ENCODE results near the gene PSMC4. TPM values are rescaled to one million over a fixed set of nuclear protein-coding genes. Genes with fewer than 3 reads are reported as not detected.

Gene PSMC4
- total and polyA plus RNA-seq, 2 experiments from 2014 or later = 101 to 126 TPM

DNA sequence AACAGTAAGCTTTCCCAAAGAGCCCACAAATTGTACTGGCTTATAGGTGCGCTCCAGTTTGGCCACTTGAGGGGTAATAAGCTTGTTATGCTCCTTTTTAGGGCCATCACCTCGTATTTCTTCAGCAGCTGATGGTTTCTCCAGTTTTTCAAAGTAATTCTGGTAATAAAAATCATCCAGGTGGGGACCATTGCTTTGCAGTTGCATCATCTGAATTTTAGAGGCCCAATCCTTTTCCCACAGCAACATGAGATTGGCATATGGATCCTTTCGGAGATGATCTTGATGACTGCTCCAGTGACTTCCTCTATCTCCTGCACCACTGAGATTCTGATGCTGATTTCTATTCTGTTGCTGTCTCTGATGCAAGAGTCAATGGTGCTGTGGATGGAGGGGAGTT lies 53.0 kb downstream of the PSMC4 start:
- TF ChIP-seq, protein P1, sequence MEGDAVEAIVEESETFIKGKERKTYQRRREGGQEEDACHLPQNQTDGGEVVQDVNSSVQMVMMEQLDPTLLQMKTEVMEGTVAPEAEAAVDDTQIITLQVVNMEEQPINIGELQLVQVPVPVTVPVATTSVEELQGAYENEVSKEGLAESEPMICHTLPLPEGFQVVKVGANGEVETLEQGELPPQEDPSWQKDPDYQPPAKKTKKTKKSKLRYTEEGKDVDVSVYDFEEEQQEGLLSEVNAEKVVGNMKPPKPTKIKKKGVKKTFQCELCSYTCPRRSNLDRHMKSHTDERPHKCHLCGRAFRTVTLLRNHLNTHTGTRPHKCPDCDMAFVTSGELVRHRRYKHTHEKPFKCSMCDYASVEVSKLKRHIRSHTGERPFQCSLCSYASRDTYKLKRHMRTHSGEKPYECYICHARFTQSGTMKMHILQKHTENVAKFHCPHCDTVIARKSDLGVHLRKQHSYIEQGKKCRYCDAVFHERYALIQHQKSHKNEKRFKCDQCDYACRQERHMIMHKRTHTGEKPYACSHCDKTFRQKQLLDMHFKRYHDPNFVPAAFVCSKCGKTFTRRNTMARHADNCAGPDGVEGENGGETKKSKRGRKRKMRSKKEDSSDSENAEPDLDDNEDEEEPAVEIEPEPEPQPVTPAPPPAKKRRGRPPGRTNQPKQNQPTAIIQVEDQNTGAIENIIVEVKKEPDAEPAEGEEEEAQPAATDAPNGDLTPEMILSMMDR (IDR thresholded peaks at IDR 0.05; ENCODE audit: low read depth, low read length) = no peak
- H3K27ac ChIP-seq = no peak overlapping the region
- no peaks in the 10 kb centered on the region for H3K9me3 ChIP-seq (ENCODE audit: low read depth)
- H3K36me3 ChIP-seq = no peaks in the 10 kb centered on the region
- H3K4me3 ChIP-seq = no peak overlapping the region
- no peaks in the 10 kb centered on the region for H3K4me1 ChIP-seq (ENCODE audit: low read depth)
- DNase-seq (ENCODE audit: low read depth in 1 of 2, low spot score in 1 of 2) = no peak
- no peaks in the 10 kb centered on the region for H3K27me3 ChIP-seq

DNA sequence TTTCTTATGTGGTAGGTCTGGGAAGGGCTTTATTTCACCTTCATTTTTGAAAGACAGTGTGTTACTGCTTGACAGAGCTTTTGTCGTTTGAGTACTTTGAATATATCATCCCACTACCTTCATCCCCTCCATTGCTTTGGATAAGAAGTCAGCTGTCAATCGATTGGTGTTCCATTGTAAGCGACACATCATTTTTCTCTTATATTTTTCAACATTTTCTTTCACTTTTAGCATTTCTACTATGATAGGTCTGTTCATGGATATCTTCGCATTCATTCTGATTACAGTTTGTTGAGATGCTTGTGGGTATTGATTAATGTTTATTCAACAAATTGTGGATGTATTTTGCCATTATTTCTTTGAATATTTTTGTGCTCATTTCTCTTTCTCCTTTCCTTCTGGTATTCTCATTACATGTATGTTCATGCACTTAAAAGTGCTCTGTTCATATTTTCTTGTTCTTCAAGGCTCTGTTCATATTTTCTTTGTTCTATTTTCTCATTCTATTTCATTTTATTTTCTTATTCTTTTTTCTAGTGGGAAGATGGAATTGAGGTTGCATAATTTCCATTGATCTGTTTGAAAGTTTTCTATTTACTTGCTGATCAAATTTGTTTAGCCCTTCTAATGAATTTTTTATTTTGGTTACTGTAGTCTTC lies 55.1 kb downstream of the PSMC4 start:
- Histone ChIP-seq H3K27ac (no peak overlapping the region), H3K4me3 (no peak overlapping the region), H3K27me3 (no peaks in the 10 kb centered on the region), H3K36me3 (no peaks in the 10 kb centered on the region), H3K9me3 (ENCODE audit: low read depth) (no peaks in the 10 kb centered on the region), H3K4me1 (ENCODE audit: low read depth) (no peaks in the 10 kb centered on the region)
- no peak for DNase-seq (ENCODE audit: low read depth in 1 of 2, low spot score in 1 of 2)
- TF ChIP-seq, protein P1 (IDR thresholded peaks at IDR 0.05; ENCODE audit: low read depth, low read length) = no peak

DNA sequence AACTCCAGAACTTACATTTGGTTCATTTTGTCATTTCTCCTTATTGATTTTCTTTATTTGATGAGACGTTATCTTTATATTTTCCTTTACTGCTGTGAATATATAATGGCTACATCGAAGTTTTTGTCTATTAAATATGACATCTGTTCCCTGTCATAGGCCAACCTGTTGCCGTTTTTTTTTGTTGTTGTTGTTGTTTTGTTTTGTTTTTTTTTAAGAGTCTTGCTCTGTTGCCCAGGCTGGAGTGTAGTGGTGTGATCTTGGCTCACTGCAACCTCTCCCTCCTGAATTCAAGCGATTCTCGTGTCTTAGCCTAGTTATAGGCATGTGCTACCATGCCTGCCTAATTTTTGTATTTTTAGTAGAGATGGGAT lies 55.6 kb downstream of the PSMC4 start:
- Histone ChIP-seq H3K27ac (no peak overlapping the region), H3K9me3 (ENCODE audit: low read depth) (no peaks in the 10 kb centered on the region), H3K36me3 (no peaks in the 10 kb centered on the region), H3K27me3 (no peaks in the 10 kb centered on the region), H3K4me1 (ENCODE audit: low read depth) (no peaks in the 10 kb centered on the region), H3K4me3 (no peak overlapping the region)
- TF ChIP-seq, protein P1 (IDR thresholded peaks at IDR 0.05; ENCODE audit: low read depth, low read length) = no peak
- DNase-seq (ENCODE audit: low read depth in 1 of 2, low spot score in 1 of 2) = no peak

Other genes starting within 250 kb of the PSMC4 start
- not detected in 2 replicates for gene CLC, start 233.1 kb upstream of the PSMC4 start, total RNA-seq
- not detected in 2 replicates for gene CLC, start 233.1 kb upstream of the PSMC4 start, polyA plus RNA-seq
- gene LEUTX, start 192.3 kb upstream of the PSMC4 start, total RNA-seq = not detected in 2 replicates
- gene LEUTX, start 192.3 kb upstream of the PSMC4 start, polyA plus RNA-seq = not detected in 2 replicates
- 19.2 and 28.6 TPM in 2 replicates for gene DYRK1B, start 137.0 kb upstream of the PSMC4 start, total RNA-seq
- gene DYRK1B, start 137.0 kb upstream of the PSMC4 start, polyA plus RNA-seq = 22.0 and 31.4 TPM in 2 replicates
- 109 and 140 TPM in 2 replicates for gene FBL, start 124.8 kb upstream of the PSMC4 start, total RNA-seq
- gene FBL, start 124.8 kb upstream of the PSMC4 start, polyA plus RNA-seq = 104 and 124 TPM in 2 replicates
- gene FCGBP, start 36.5 kb upstream of the PSMC4 start, total RNA-seq = 0.57 and 0.70 TPM in 2 replicates
- not detected in 2 replicates for gene FCGBP, start 36.5 kb upstream of the PSMC4 start, polyA plus RNA-seq
- gene ZNF546, start 25.9 kb downstream of the PSMC4 start, total RNA-seq = 4.1 and 8.6 TPM in 2 replicates
- 3.2 and 6.6 TPM in 2 replicates for gene ZNF546, start 25.9 kb downstream of the PSMC4 start, polyA plus RNA-seq
- 21.4 and 46.7 TPM in 2 replicates for gene ZNF780B, start 85.1 kb downstream of the PSMC4 start, total RNA-seq
- 10.3 and 19.2 TPM in 2 replicates for gene ZNF780B, start 85.1 kb downstream of the PSMC4 start, polyA plus RNA-seq
- 15.4 and 20.8 TPM in 2 replicates for gene ZNF780A, start 119.8 kb downstream of the PSMC4 start, total RNA-seq
- gene ZNF780A, start 119.8 kb downstream of the PSMC4 start, polyA plus RNA-seq = 8.5 and 10.4 TPM in 2 replicates
- 19.8 and 30.5 TPM in 2 replicates for gene MAP3K10, start 220.3 kb downstream of the PSMC4 start, total RNA-seq
- gene MAP3K10, start 220.3 kb downstream of the PSMC4 start, polyA plus RNA-seq = 8.9 and 10.0 TPM in 2 replicates
- gene TTC9B, start 247.2 kb downstream of the PSMC4 start, total RNA-seq = not detected in 2 replicates
- 0.13 and 0.20 TPM in 2 replicates for gene TTC9B, start 247.2 kb downstream of the PSMC4 start, polyA plus RNA-seq

All from cardiac muscle cell (in vitro differentiated cells and primary cell).